HG02885 (cell line): ENCODE data around the gene EEF1AKMT2.
A peak's percentile ranks its signal among the peaks of the same experiment; 100 is the strongest.
"Not testable (repeated sequence)": the region's sequence is repeated elsewhere in the genome, so short reads cannot be mapped to it uniquely, and the experiment has no call there.

ENCODE experiments used
- ATAC-seq: cut with Tn5 transposase; IDR thresholded peaks from one replicate; pipeline ENCODE4 v1.9.1; 2021; ENCODE audit warnings: mild to moderate bottlenecking; ENCODE audit not compliant: unreplicated experiment, poor library complexity

Gene EEF1AKMT2

DNA sequence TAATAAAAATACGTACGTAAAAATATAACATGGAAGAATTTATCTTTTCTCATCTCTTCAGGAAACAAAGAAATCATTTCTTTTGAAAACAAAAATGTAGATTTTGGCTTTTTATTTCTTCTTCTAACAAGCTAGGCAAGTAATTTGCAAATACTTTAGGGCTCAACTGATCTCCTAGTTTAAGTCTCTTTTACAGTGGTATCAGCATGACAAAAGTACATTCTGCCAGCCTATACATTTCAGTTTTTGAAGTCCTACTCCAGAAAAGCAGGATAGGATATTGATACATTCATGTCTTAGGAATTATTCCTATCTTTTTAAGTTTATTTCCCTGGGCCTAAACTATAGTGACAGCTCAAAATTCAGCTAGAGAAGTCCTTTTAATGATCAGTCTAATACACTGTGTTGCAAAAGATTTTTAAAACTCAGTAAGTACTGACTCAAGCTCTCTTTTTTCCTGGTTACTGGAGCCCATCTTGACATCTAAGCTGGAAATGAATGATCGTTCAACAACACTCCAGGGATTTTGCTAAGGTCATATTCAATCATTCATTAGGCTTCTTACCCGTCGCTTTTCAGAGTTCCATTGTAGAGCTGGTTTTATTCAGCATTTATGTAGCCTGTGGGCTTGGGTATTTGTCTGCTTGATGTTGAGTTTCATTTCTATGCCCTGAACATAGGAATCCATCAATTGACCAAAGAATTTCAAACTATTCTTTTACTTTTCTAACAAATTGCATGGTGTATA lies 35.4 kb downstream of the EEF1AKMT2 start:
- ATAC-seq = no peak

DNA sequence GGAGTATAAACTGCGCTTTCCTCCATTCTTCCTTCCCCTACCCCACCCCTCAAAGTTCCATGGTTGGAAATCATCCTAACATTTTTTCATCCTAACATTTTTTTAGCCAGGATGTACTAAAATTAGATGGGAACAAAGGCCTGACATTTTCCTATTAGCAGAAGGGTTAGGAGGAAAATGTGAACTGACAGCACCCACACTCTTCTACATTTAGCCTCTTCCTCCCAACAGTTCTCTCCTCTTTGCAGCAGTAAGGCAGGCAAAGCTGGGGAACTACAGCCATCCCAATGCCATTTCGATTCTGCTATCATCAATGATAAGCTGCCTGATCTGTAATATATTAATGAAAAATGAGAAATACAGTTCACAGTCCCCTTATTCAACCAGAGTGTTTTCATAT lies 36.1 kb downstream of the EEF1AKMT2 start:
- ATAC-seq = no peak

DNA sequence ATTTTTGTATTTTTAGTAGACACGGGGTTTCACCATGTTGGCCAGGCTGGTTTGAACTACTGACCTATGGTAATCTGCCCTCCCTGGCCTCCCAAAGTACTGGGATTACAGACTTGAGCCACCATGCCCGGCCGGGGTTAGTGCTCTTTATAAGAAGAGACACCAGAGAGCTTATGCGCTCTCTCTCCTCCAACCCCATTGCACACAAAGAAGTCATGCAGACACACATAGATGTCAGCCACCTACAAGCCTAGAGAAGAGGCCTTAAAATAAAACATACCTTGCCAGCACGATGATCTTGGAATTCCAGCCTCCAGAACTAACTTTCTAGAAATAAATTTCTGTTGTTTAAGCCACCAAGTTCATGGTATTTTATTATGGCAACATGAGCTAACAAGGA lies 37.5 kb downstream of the EEF1AKMT2 start:
- no peak for ATAC-seq

DNA sequence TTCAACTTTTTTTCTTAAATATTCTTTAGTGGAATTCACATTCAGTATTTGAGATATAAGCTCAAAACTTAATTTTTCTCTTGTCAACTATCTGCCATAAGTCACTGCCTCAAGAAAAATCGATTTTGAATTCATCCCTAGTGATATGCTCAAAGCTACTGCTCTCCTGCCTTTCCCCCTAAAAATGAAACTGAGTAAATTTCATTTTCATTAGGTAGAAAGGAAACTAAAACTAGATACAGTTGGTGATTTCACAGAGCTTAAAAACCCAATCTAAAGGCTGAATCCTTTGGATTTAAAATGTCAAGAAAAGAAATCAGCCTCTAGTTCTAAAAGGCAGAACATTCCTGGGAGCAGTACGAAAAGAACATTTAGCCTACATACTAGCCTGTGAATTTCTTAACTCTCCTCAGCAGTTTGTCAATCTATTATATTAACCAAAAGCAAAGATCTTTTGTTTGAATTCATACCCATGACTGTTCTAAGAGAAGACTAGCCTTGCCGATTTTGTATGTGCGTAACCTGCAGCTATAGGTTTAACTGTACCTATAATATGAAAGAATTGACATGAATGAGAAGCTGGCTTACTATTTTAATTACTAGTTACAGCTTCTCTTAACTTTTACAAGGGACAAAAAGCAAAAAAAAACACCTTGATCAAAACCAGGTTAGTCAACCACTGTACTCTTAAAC lies 42.6 kb downstream of the EEF1AKMT2 start:
- ATAC-seq = no peak

DNA sequence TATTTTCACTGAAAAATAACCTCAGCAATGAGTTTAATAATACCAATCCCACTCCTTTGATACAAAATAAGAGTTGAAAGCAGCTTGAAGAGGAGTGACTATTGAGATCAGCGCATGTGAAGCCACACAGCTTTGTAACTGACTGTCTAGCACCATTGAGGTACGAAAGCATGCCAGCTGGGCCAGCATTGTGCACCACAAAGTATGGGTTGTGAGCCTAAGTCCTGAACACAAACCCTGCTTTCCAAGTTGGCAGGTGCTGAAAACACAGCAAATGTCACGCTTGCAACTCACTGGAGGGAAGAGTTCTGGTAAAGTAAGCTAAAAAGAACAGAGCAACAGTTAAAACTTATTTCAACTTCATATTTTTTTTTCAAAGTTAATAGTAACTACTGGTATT lies 43.5 kb downstream of the EEF1AKMT2 start:
- ATAC-seq = no peak

DNA sequence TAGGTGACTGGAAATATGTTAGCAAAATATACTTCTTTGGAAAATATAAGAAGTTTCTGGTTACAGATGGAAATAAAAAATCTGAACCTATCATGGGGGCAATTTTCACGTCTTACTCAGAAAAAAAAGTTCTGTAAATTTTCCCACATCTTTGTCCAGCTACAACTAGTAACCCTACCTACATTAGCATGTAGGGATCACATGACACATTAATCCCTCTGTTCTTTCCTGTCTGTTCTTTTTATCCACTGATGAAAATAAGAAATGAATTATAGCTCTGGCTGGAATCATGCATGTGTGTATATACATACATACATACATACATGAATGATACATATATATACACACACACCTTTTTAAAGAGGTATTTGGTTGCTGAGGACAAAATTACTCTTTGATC lies 43.9 kb downstream of the EEF1AKMT2 start:
- ATAC-seq = no peak

DNA sequence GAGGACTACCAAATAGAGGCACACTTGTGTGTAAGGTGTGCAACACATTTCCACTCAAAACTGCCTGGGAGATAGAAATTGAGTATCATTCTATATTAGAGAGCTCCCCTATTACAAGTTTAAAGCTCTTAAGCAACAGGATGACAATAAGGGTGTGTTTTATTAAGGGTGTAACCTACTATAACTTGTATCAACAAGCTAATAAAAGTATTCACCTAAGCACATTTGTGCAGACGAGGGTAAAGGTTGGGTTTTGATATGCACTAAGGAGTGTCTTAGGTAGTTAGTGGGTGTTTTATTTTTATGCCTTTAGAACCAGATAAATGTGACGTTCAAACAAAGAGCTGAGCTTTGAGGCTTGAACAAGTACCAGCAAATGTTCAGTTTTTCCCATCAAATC lies 44.7 kb downstream of the EEF1AKMT2 start:
- no peak for ATAC-seq

DNA sequence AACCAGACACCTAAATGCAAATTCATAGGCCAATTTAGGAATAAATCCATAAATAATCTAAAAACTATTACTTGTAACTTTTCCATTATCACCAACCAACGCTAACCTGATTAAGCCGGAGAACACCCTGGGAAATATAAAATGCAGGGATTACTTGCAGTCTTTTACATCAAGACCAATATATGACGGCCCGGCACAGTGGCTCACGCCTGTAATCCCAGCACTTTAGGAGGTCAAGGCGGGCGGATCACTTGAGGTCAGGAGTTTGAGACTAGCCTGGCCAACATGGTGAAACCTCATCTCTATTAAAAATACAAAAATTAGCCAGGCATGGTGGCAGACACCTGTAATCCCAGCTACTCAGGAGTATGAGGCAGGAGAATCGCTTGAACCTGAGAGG lies 45.2 kb downstream of the EEF1AKMT2 start:
- ATAC-seq = not testable (repeated sequence)

DNA sequence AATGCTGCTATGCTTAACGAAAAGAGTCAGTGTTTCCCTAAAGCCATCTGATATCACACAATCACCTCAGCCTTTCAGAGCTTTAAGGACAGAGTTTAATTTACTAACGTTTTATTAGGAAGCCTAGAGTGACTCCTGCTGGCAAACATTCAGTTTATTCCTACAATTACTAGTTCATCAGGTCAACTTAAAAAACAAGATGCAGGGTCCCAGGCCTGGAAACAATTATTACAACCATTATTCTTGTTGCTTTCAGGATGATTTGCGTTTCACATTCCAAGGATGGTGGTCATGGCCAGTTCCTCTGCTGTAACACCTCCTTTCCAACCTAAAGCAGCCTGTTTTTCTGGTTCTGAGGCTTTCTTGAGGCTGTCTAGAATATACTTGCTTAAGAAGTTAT lies 46.0 kb downstream of the EEF1AKMT2 start:
- ATAC-seq = no peak

DNA sequence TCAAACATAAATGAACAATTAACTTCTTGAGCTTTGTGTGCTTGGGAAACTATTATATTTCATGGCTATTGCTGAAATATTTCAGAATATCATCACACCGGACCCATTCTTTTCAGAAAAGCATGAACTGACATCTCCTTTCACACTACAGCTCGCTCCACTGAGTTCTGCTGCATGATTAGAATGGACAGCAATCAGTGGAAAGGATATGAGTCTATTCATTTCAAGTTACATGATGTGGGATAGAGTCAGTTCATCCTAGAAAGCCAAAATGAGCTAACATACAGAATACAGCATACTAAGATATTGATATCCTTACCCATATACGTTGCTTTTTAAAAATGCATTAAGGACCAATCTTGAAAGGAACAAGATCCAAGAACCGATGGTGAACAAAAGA lies 46.4 kb downstream of the EEF1AKMT2 start:
- ATAC-seq = no peak

DNA sequence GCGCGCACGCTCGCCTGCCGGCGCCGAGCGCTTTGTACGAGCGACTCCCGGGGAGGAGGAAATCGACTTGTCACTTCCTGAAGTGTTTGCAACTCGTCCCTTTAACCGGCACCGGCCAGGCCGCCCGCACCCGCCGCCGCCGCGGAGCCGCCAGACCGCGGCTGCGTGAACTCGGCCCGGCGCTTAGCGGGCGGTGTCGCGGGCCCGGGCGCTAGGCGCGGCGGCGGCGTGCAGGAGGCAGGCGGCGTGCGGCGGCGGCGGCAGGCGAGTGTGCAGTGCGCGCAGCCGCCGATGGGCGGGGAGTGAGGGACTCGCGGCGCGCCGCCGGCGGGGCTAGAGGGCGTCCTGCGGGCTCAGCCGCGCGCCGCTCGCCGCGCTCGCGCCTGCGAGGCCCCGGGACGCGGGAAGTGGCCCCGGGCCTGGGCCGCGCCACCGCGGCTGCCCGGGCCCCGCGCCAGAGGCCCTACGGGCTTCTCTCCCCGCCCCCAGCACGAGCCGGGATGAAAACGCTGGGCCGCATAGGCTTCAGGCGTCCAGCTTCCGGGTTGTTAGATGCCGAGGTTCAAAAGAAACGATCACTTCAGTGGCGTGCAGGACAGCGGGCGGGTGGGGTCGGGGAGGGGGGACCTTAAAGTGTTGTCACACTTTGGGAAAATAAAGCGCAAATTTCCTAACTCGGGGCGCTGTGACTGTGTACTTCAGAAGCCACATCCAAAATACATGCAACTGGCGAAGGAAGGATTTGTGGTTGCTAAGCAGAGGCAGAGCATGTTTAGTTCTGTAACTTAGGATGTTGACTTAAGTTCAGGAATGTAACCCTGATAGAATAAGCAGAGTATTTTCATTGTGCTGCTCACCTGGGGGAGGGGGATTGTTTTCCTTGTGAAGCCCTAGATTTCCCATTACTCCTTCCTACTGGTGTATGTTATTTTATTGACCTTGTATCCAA lies 47.3 kb downstream of the EEF1AKMT2 start, which contains the start of gene FAM53B:
FAM53B (minus strand) TSS at position 277 of the 949 bp plus-strand sequence. CDS start 37,665 bp downstream, outside the sequence.
- ATAC-seq = peak; percentile 73

DNA sequence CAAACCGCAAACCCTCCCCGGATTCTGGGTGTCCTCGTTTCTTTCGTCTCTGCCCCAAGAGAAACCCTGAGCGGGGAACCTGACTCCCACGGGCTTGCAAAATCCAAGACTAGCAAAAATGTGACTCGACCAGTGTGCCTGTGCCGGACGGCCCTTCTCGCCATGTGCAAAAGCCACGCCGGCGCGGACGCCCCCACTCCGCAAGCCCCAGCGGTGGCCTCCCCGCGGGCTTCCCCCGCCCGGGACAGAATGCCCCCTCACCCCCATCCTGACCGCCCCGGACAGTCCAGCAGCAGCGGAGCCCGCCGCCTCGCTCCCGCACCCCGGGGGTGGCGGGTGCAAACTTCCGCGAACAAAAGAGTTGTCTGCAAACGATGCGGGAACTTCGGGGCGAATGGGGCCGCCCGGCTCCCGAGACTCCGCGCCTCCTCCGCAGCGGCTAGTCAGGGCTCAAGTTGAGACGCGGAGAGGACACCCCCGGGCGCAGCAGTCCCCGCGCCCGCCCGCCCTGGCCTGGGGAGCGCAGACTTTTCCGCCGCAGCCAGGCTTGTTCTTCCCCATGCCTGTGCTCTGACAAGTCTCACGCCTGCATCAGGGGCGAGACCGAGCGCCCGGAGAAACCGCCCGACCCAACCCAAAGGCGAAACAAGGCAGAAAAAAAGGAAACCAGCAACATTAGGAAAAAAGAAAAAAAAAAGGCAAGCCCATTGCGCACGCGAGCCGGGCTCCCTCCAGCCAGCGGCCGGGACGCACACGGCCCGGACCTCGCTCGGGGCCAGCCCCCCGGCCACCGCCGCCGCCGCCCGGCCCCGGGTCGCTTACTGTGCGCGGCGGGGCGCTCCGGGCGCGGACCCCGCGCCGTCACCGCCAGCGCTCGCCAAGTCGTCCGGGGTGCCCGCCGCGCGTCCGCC lies 48.2 kb downstream of the EEF1AKMT2 start:
- peak; percentile 37 for ATAC-seq

DNA sequence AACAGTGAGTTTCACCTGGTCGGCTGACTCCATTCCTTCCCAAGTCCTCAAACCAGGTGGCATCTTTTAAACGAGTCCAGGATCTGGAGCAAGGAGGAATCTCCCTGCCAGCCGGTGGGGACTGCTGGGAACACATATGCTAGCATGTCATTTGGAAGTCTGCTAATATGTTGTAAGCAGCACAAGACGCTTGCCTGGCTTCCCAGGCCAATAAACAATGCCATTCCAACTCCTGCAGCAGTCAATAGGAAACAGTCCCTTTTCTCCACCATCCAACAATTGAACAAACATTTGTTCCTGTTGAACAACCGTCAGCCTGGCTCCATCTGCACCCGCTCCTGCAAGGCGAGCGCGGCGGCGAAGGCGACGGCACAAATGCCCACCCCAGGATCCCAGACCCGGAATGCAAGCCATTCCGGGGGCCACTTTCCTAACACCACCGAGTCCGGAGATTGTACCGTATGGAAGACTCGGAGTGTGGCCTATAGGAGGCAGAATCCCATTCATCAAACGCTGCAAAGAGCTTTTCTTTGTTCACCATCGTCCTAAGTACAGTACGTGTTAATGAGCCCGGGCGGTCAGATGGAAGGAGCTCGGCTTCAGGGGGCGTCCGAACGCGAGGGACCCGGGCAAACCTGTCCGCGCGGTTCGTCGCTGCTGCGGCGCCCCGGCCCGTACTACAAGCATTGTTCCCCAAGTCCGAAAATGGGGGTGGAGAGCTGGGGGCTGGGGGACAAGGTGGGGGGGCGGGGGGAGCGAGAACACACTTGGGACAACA lies 49.1 kb downstream of the EEF1AKMT2 start:
- ATAC-seq = no peak

DNA sequence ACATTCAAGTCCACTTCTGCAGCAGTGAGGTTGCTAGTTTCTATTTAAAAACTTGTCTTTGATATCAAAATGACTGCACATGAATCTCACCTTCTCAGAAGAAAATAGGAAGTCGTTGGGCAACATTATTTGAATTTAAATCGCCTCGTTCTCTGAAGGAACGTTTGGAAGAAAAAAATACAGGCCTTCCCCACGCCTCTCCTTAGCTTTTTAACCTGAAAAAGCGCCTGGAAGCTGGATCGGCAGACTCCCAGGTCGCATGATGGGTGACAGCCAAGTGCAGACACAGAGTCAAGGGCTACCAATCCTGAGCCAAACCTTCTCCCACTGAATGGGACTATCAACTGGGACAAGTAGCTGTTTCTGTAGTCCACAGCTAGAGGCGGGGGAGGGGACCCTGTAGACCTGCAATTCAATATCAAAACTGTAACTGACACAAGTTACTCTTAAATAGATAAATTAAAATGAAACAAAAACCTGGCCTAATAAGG lies 49.7 kb downstream of the EEF1AKMT2 start:
- no peak for ATAC-seq

DNA sequence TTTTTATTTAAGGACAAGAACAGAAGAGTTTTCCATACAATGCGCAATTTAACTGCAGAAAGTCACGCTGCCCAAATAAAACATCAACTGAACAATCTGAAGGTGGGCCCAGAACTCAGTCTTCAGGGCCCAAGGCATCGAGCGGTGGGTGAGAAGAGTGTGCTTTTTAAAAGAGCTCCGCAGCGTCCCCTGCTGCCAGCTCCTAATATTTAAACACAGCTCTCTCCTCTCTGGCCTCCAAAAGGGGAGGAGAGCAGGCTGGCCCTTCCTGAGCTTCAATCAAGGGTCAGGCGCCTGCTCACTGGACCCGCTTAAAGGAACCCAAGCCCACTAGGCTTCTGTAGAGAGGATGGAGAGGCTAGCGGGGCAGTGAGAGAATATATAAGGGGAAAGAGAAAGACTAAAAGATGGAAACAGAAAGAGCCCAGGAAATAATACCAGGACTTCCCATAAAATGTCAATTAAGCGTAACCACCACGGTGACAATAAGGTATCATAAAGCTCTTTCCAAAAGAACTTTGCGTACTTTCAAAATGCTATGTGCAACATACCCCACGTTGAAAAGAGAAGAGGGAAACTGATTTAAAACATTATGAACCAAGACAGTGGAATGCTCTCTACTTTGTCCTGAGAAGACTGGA lies 50.3 kb downstream of the EEF1AKMT2 start:
- ATAC-seq = peak; percentile 49

DNA sequence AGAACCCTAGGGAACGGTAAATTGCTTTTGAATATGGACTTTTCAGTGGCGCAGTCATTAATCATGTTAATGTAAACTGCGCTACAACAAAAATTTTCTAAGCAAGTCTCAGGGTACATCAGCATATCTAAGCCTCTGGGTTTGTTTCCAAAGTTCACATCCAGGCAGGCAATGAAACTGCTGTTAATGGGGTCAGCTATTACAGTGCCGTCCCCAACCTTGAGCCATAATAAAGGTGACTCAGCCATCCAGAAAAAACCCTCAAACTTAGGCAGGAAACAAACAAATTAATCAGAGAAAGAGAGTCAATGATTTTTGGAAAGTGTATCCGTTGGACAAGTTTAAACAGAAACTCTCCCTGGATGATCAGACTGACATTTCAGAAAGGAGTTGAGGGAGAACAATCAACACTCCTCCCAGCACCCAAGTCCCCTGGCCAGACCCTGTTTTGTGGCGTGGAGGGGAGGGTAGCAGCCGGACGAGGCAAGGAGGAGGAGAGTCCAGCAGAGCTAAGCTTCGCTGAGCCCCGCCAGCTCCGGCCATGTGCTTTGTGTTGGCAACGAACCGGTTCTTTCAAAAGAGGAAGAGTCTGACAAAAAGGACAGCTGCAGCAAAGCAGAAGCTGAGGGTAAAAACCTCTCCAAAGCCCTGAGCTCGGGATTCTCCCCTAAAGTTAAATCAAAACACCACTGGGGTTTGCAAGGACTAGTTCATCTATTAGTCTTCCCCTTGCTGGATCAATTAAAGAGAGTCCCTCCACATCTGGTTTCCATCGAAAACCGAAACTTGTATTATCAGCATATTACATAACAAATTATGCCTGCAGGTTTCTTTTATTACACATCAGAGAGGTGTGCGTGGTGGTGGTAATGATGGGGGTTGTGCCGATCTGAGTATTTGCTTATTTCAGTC lies 51.1 kb downstream of the EEF1AKMT2 start:
- ATAC-seq = peak; percentile 10

DNA sequence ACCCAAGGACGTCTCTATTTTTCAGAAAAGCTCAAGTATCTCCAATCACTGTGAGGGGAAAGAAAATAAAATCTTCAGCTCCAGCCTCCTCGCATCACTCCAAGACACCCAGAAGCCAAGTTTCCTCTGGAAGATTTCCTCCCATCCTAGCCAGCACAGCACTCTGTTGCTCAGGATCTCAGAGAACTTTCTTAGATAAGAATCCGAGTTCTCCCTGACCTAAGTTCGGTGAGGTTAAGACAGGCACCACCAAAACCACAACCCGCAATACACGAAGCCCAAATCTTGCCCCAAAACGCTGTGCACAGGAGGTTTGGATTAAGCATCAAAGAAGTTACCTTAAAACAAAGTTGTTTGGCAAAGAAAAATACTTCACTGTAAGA lies 51.7 kb downstream of the EEF1AKMT2 start:
- no peak for ATAC-seq
